RPMI7951 (cell line): ENCODE results near the gene PLCB2. TPM values are rescaled to one million over a fixed set of nuclear protein-coding genes. Genes with fewer than 3 reads are reported as not detected.

Experiments
- DNase-seq: peaks from one replicate; pipeline ENCODE4 v3.0.0-alpha.2; 2012; ENCODE audit warnings: low read depth
- total RNA-seq: library from RNA; depleted of rRNA; stranded (reverse); fragments of >200 nt; shearing (Covaris generic); gene quantifications from 2 replicates; pipeline ENCODE4 v1.2.3, GENCODE V29; 2014

The PLCB2 gene
- total RNA-seq, 1 experiment from 2014 or later: 1.6 TPM

DNA sequence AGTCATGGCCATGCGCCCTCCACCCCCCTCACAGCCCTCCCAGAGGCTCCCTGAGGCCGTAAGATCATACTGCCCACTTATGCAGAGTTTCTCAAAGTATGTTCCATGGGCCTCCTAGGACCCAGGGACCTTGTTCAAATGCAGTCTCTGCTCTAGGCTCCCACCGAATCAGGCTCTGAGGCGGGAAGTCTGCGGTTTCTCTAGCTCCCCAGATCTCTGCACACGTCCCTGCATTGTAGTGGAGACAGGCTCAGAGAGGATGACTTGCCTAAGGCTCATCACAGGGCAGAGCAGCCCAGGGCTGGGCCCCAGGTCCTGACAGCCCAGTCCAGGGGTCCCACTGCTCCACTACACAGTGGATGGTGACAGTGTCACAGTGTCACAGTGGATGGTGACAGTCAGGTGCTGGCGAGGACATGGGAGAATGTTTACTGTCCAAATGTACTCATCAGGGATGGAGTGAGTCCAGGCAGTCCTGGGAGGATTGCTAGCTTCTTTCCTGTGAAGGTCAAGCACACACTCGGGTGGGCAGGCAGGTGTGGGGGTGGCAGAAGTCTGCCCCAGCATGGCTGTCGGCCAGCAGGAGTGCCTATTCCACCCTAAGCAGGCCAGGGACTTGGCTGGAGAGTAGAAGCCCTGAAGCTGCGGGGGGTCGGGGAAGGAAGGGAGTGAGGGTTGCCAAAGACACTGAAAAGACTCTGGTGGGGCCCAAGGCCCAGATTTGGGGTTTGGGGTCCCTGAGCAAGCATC lies 37.3 kb downstream of the PLCB2 start:
- DNase-seq: no peak

DNA sequence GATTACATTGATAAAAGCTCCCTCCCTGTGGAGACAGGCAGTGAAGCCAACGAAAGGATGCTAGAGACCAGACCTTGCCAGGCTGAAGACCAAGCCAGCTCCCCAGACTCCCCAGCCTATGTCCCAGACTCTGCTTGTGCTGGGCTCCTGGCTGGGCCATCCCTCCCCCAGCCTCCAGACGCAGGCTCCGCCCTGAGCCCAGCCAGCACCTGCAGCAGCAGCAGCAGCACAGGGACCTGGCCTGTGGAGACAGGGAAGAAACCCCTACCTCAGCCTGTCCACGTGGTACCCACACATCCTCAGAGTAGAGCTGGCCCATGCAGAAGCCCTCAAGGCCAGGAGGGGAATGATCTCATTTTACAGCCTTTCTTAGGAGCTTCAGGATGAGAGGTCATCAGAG lies 38.1 kb downstream of the PLCB2 start:
- no peak for DNase-seq

DNA sequence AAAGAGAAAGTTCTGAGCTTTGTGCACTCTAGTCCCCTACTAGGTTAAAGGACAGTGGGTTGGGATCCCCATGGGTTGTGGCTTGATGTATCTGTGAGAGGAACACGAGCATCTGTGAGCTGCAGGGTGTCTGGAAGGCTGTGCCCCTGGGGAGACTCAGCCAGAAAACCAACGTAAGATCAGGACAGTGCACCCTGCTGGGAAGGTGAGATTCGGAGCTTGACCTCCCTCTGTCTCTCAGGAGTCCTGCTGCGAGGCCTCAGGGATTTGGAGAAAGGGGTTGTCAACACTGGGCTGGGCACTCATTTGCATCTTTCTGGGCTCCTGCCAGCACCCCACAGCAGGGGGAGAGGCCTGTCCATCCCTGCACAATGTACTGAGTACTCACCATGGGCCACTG lies 40.1 kb downstream of the PLCB2 start:
- DNase-seq: no peak

DNA sequence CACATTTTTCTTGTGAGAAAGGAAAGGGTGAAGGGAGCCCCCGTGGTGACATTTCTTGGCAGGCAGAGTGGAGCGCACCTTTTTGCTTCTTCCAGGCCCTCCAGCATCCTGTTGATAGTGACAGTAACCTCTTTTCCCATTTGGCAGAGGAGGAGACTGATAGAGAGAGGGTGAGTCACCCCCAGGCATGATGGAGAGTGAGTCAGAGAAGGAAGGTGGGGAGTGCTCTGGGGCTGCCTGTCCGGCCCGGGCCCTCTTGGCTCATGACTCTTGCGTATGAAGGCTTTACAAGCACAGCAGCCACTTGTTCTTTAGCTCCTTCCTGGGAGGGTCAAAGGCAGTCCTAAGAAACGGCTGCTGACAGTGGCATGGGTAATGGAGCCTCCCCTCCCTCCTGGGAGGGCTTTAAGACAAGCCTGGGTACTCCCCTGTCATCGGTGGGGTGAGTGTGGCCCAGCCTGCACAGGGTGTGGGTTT lies 40.9 kb downstream of the PLCB2 start:
- DNase-seq: peak; percentile 99

DNA sequence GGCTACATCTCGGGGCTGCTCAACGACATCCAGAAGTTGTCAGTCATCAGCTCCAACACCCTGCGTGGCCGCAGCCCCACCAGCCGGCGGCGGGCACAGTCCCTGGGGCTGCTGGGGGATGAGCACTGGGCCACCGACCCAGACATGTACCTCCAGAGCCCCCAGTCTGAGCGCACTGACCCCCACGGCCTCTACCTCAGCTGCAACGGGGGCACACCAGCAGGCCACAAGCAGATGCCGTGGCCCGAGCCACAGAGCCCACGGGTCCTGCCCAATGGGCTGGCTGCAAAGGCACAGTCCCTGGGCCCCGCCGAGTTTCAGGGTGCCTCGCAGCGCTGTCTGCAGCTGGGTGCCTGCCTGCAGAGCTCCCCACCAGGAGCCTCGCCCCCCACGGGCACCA lies 41.9 kb downstream of the PLCB2 start:
- DNase-seq: no peak

DNA sequence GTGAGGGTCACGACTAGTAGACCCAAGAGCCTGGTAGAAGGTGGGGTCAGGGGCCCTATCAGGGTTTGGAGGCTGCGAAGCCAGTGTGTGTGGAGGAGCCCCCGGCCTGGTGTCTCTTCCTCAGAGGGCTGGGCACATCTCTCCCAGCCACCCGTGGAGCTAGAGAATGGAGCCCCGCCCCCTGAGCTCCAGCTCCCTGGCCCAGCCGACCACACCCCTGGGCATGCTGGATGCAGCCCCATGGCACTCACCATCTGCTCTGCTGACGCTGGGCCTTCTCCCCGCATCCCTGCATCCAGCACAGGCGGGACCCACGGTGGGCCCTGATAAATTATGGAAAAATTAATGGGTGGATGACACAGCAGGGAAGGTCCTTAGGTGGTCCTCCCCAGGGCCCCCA lies 42.4 kb downstream of the PLCB2 start:
- no peak for DNase-seq

DNA sequence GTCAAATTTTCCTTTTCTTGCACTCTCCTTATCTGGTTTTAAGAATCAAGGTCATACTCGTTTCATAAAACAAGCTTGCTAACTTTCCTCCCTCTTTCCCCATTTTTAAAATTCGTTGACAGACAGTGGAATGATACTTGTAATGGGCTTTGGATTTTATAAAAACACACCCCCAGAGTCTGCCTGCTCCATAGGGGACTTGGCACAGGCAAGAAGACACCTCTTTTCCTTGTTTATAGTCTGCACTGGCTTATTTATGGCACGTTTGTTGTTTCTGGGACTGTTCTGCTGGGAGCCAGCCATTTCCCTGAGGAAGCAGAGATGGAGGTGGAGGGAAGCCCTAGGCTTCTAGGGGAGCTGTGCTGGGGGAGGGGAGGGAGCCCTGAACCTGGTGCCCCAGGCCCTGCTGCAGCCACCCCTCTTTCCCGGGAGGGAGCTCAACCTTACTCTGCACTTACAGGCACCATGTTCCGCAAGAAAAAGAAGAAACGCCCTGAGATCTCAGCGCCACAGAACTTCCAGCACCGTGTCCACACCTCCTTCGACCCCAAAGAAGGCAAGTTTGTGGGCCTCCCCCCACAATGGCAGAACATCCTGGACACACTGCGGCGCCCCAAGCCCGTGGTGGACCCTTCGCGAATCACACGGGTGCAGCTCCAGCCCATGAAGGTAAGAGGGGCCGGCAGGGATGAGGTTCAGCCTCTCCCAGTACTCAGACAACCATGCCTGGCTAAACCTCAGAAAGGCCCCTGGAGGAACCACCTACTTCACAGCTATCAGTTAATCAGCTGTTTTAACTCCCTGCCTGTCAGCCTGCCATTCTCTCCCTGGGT lies 43.2 kb downstream of the PLCB2 start:
- DNase-seq: no peak

DNA sequence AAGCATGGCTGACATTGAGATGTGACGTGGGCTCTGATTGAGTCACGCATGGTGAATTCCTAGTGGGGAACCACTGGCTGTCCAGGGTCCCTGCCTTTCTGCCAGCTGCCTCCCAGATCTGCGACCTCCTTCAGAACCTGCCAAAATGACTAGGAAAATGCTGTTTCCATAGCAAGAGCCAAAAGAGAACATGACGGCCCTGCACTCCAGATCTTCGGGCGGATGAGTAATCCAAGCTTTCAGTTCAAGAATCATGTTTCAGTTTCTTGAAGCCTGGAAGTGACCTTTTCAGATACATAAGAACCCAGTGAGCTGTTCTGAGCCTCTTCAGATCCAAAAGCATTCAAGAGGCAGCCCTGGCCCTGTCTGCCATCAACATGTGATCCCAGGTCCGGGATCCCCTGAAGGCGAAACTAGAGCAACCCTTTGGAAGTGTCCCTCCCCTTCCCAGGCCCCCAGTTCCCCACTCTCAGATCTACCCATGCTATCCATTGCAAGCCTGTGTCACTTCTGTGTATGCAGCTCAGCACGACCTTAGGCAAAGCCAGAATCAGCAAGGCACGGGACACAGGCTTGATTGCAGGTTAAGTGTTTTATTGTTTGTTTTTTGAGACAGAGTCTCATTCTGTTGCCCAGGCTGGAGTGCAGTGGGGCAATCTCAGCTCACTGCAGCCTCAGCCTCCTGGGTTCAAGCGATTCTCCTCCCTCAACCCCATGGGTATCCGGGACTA lies 44.5 kb downstream of the PLCB2 start:
- peak; percentile 83 for DNase-seq

DNA sequence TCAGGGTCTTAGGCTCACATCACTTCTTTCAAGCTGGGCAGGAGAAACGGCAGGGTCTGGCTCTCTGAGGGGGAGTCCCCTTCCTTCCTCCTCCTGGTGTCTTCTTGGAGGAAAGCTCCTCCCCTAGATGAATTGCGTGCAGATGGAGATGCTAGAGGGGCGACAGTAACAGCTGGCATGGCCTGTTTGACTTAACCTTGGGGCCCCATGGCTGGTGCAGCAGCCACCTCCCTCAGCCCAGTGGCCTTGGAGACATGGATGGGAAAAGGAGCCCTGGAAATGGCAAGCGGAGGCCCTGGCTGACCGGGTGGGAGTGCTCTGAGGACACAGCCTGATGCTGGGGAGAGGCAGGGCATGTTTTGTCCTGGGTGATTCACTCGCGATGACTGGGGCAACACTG lies 48.7 kb downstream of the PLCB2 start:
- DNase-seq: peak; percentile 86

DNA sequence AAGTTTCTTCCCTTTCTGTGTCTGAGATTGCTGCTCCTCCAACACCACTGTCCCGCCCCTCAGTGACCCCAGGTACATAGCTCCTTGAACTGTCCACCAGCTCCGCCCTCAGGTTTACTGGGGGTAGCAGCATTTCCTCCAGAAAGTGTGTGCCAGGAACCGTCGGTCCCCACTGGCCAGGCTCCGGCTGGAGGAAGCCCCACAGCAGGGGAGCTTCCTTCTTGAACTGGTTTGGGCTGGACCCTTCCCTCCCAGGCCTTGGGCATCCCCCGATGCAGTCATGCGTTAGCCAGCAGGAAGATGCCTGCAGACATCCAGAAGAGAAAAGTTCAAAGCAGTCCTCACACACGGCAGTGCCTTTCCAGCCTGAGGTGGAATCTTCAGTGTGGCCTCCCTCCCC lies 49.2 kb downstream of the PLCB2 start:
- DNase-seq: peak; percentile 85

DNA sequence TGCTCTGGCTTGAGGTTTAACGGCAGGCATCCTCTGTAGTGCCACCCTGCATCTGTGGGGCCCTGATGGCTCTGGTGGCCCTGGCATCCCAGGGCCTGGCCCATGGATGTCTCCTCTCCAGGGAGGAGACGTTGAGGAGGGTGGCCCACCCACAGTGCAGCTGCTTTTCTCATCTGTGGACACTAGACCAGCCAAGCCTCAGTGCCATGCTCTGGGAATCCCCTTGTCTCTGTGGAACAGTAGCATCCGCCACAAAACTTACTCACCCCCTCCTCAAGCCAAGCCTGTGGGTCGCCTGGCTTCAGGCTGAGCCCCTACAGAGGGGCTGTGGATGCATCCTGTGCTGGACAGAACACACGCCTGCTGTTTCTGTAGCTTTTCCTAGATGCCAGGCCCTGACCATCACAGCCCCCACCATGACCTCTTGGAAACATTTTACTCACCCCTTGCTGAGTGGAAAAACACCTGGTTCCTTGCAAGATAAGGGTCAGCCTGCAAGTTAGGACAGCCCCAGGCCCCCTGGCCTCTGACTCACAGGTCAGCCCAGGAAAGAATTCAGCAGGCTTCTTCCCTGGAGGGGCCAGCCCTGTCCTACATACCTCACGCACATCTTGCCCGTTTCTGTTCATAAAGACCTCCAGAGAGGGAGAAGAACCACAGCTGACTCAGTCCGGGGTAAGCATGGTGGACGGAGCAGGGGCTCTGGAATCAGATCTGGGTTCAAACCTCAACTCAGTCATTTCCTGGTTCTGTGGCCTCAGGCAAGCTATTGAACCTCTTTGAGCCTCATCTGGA lies 49.9 kb downstream of the PLCB2 start:
- DNase-seq: peak; percentile 99

DNA sequence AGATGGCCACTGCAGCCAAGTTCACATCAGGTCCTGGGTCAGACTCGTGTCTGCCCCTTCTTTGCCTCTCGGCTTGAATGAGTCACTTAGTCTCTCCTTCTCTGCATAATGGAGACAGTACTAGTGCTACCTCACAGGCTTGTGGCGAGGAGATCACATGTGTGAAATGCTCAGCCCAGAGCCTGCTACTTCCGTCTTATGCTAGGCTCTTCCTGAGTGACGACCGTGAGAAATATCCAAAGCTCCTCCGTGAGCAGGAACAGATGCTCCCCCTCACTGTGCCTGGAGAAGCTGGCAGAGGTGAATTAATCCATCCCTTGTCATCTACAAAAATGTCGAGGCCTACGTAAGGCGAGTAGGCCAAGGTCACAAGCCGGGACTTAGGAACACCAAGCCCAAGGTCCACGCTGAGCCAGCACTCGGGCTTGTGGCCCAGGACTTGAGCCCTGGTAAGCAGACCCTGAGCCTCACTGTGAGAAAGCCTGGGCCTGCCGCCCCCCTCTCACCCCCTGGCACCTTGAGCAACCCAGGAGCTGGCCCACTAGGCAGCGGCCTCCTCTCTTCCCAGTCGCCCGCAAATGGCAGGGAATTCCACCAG lies 51.0 kb downstream of the PLCB2 start:
- DNase-seq: peak; percentile 99

DNA sequence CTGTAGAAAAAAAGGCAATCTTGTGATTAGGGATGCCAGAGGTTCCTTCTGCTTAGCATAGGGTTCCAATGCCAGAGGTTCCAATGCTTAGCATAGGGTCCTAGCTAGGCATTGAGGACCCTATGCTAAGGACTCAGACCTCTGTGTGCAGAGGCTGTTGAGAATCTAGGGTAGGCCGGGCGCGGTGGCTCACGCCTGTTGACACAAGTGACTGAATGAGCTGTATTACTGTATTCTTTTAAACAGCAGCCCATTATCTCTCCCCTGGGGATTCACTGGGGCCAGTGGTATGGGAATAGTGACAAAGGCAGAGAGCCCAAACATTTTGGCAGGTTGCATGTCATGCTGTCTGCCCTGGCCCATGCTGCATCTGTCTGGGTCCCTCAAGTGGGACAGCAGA lies 52.7 kb downstream of the PLCB2 start:
- DNase-seq: no peak

DNA sequence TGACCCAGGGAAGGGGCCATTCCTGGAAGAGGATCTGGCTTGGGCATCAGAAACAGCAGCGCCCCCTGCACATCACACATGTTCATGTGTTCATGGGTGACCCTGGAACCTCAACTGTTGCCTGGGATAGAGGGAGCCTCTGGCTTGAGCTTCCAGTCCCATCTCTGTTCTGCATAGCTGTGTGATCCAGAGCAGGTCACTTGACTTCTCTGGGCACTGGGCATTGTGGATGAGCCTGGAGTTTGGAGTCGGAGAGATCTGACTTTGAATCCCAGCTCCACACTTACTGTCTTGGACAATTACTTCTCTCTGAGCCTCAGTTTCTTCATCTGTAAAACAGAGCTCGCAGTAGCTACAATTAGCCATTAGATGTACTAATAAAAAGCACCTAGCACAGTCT lies 53.3 kb downstream of the PLCB2 start:
- DNase-seq: no peak

DNA sequence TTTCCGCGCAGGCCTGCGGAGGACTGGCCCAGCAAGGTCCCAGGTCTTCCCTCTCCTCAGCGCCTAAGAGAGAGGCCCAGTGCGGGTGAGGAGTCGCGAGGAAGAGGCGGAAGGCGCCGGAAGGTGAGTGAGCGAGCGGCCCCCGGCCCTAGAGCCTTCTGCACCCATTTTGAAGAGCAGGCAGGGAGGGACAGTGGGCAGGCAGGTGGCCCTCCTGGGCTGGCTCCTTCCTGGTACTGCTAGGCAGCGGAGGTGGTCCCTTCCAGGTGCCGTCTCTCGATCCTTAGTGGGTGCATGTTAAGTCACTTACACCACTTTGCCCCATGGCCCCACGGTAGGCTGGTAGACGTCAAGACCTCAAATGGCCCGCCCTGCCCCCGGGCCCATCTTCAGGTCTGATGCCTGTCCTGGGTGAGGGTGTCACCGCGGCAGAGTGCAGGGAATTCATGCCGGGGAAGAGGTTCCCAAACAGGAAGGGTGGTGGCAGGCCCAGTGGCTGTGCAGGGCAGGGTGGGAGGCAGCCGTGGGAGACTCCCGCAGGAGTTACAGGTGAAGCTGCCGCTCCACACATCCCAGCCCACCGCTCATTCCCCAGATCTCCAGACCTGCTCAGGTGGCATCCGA lies 54.5 kb downstream of the PLCB2 start:
- DNase-seq: no peak

DNA sequence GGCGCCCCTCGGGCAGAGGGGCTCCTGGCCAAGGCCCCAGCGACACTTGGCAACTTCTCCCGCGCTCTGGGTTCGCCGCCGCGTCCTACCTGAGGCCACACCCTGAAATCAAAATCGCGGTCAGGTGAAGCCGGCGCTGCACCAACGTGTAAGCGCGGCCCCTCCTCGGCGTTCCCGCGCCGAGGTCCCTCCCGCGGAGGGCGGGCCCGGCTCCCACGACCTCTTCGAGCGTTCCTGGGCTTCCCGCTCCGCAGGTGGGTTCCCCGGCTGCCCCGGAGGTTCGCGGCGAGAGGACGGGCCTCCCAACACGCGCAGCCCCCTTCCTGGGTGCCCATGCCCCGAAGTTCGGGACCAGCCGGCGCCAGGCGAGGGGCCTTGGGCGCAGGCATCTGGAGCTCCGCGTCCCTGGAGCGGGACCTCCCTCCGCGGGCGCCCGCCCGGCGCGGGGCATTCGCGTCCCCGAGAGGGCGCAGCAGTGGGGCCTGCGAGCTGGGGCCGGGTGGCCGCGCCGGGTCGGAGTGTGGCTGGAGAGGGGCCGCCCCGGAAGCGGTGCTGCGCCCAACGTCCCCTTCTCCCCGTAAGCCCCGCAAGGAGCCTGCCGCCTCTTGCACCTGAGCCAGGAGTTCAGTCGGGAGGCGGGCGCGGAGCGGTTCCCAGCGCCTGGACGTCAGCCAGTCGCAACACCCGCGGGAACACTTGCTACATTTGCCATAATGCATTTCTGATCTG lies 55.1 kb downstream of the PLCB2 start:
- DNase-seq: peak; percentile 24

DNA sequence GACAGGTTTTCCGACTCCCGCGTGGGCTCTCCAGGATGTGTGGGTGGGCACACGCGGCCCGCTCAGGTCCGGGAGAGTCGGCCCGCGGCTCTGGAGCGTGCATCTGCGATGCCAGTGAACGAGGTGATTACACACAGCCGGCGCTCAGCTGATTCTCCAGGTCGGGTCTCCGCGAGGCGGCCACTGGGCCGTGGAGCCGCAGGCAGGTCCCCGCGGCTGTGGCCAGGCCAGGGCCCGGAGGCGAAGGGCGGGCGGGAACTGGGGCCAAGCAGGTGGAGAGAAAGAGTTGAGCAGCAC lies 55.6 kb downstream of the PLCB2 start:
- no peak for DNase-seq

DNA sequence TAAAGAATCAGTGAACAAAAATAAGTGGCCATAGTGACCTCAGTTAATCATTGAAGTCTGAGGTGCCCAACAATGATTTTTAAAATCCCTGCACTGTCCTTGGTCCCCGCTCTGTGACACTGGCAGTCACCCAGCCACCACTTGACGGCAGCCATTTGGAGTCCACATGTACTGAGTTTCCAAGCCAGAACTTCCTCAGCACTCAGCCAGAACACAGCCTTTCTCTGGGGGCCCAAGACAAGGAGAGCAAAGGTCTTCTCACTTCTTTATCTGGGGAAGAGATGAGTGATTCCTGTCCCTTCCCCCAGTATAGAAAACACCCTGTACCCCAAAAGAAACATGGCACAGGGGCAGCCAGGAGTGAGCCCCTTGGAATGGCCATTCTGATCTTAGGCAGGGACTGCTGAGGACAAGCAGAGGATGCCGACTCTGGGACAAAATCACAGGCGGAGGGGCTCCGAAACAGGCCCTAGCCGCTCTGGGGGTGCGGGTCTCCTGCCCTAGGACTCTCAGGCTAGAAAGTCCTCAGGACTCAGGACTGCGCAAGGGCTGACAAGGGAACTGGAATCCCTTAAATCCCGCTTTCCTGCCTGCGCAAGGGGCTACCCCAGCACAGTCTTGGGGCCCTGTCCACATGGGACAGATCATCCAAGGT lies 56.1 kb downstream of the PLCB2 start:
- DNase-seq: no peak

DNA sequence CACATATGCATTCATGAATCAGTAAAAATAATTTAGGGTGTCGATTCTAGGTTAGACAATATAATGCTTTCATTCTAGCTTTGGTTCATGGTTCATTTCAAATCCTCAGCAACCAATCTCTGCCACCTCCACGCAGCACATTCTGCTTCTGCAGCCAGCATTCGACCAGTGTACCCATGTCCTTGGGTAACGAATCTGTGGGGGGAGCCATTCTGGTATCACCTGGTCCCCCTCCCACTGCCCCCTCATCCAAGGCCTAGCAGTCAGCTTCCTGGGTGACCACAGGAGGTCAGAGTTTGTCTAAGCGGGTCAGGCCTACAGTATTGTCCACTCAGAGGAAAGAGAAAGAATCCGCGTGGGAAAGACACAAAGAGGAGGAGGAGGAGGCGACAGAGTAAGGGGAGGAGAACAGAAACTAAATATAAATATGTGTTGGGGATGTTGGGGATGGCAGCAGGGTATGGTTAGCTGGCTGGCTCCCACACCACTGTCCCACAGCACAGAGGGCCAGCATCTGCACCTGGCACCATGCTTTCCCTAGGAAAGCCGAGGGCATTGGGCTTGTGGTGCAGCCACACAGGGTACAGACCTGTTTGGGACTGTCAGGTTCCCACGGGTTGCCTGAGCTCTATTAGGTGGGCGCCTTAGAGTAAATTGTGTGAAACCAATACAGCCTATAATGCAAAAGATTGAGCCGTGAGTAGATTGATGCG lies 56.8 kb downstream of the PLCB2 start:
- no peak for DNase-seq
